ENCODE results near the gene CD58. TPM values are rescaled to one million over a fixed set of nuclear protein-coding genes. Genes with fewer than 3 reads are reported as not detected.
"Not testable (repeated sequence)": the region's sequence is repeated elsewhere in the genome, so short reads cannot be mapped to it uniquely, and the experiment has no call there.

CD58 gene
- total RNA-seq, 1 donor from 2014 or later: 35.3 TPM

GRCh38 chr1:116599369-116599768, 28.5 kb upstream of the CD58 start:
- H3K4me1 Mint-ChIP-seq (ENCODE audit: low read depth); H3K27me3 Mint-ChIP-seq (ENCODE audit: insufficient read depth); intact Hi-C loops (cut with micrococcal nuclease); H3K4me3 Mint-ChIP-seq; H3K27ac Mint-ChIP-seq; H3K9me3 Mint-ChIP-seq; DNase-seq (ENCODE audit: low spot score); H3K36me3 Mint-ChIP-seq (ENCODE audit: low read depth): not testable (repeated sequence)

GRCh38 chr1:116598420-116599036, 27.7 kb upstream of the CD58 start:
- H3K9me3 Mint-ChIP-seq; H3K4me1 Mint-ChIP-seq (ENCODE audit: low read depth); H3K27me3 Mint-ChIP-seq (ENCODE audit: insufficient read depth); intact Hi-C loops (cut with micrococcal nuclease); H3K4me3 Mint-ChIP-seq; H3K36me3 Mint-ChIP-seq (ENCODE audit: low read depth); H3K27ac Mint-ChIP-seq; DNase-seq (ENCODE audit: low spot score): not testable (repeated sequence)

GRCh38 chr1:116597388-116597787, 26.6 kb upstream of the CD58 start:
- H3K9me3 Mint-ChIP-seq; H3K27me3 Mint-ChIP-seq (ENCODE audit: insufficient read depth); H3K4me3 Mint-ChIP-seq; intact Hi-C loops (cut with micrococcal nuclease); H3K36me3 Mint-ChIP-seq (ENCODE audit: low read depth); H3K27ac Mint-ChIP-seq; H3K4me1 Mint-ChIP-seq (ENCODE audit: low read depth); DNase-seq (ENCODE audit: low spot score): not testable (repeated sequence)

- H3K4me3 Mint-ChIP-seq; H3K27ac Mint-ChIP-seq; H3K9me3 Mint-ChIP-seq; H3K27me3 Mint-ChIP-seq (ENCODE audit: insufficient read depth); H3K36me3 Mint-ChIP-seq (ENCODE audit: low read depth); DNase-seq (ENCODE audit: low spot score); H3K4me1 Mint-ChIP-seq (ENCODE audit: low read depth): not testable (repeated sequence)
- intact Hi-C loops (cut with micrococcal nuclease): loop anchor here (1.0 kb wide), 2 partner anchors 23 to 458 kb away; no protein-coding TSS in a partner anchor
These were observed 26.0 kb upstream of the CD58 start for GRCh38 chr1:116596742-116597307.

GRCh38 chr1:116595946-116596741, 25.3 kb upstream of the CD58 start:
- H3K4me1 Mint-ChIP-seq (ENCODE audit: low read depth); H3K27ac Mint-ChIP-seq; H3K36me3 Mint-ChIP-seq (ENCODE audit: low read depth); H3K9me3 Mint-ChIP-seq; DNase-seq (ENCODE audit: low spot score); H3K27me3 Mint-ChIP-seq (ENCODE audit: insufficient read depth): not testable (repeated sequence)
- peak overlapping the region; percentile 32 for H3K4me3 Mint-ChIP-seq
- intact Hi-C loops (cut with micrococcal nuclease): loop anchor here (1.0 kb wide), 2 partner anchors 22 to 457 kb away; no protein-coding TSS in a partner anchor

- DNase-seq (ENCODE audit: low spot score); H3K36me3 Mint-ChIP-seq (ENCODE audit: low read depth); H3K27me3 Mint-ChIP-seq (ENCODE audit: insufficient read depth); H3K27ac Mint-ChIP-seq; H3K9me3 Mint-ChIP-seq; H3K4me3 Mint-ChIP-seq; intact Hi-C loops (cut with micrococcal nuclease); H3K4me1 Mint-ChIP-seq (ENCODE audit: low read depth): not testable (repeated sequence)
These were observed 24.4 kb upstream of the CD58 start for GRCh38 chr1:116595065-116595840.

- H3K36me3 Mint-ChIP-seq (ENCODE audit: low read depth); intact Hi-C loops (cut with micrococcal nuclease); H3K4me1 Mint-ChIP-seq (ENCODE audit: low read depth): not testable (repeated sequence)
These were observed 23.2 kb upstream of the CD58 start for GRCh38 chr1:116593977-116594376.

GRCh38 chr1:116593401-116593800, 22.6 kb upstream of the CD58 start:
- H3K36me3 Mint-ChIP-seq (ENCODE audit: low read depth); H3K27me3 Mint-ChIP-seq (ENCODE audit: insufficient read depth); H3K4me3 Mint-ChIP-seq; H3K27ac Mint-ChIP-seq; DNase-seq (ENCODE audit: low spot score); H3K9me3 Mint-ChIP-seq; H3K4me1 Mint-ChIP-seq (ENCODE audit: low read depth); intact Hi-C loops (cut with micrococcal nuclease): not testable (repeated sequence)

More at GRCh38 chr1:116593977-116594376, 23.2 kb upstream of the CD58 start:
- H3K4me3 Mint-ChIP-seq; H3K27me3 Mint-ChIP-seq (ENCODE audit: insufficient read depth); H3K9me3 Mint-ChIP-seq; DNase-seq (ENCODE audit: low spot score); H3K27ac Mint-ChIP-seq: not testable (repeated sequence)

- H3K4me1 Mint-ChIP-seq (ENCODE audit: low read depth): peaks cover 17% of the 10 kb centered on the region
- DNase-seq (ENCODE audit: low spot score); H3K27ac Mint-ChIP-seq; intact Hi-C loops (cut with micrococcal nuclease); H3K27me3 Mint-ChIP-seq (ENCODE audit: insufficient read depth); H3K4me3 Mint-ChIP-seq; H3K9me3 Mint-ChIP-seq; H3K36me3 Mint-ChIP-seq (ENCODE audit: low read depth): not testable (repeated sequence)
These were observed 21.3 kb upstream of the CD58 start for GRCh38 chr1:116591951-116592605.

GRCh38 chr1:116591006-116591950, 20.5 kb upstream of the CD58 start:
- DNase-seq (ENCODE audit: low spot score); H3K27ac Mint-ChIP-seq; intact Hi-C loops (cut with micrococcal nuclease); H3K9me3 Mint-ChIP-seq; H3K36me3 Mint-ChIP-seq (ENCODE audit: low read depth); H3K27me3 Mint-ChIP-seq (ENCODE audit: insufficient read depth); H3K4me3 Mint-ChIP-seq: not testable (repeated sequence)
- H3K4me1 Mint-ChIP-seq (ENCODE audit: low read depth): peaks cover 17% of the 10 kb centered on the region

- H3K27me3 Mint-ChIP-seq (ENCODE audit: insufficient read depth); H3K4me3 Mint-ChIP-seq; H3K9me3 Mint-ChIP-seq; H3K36me3 Mint-ChIP-seq (ENCODE audit: low read depth); intact Hi-C loops (cut with micrococcal nuclease); DNase-seq (ENCODE audit: low spot score); H3K27ac Mint-ChIP-seq: not testable (repeated sequence)
- H3K4me1 Mint-ChIP-seq (ENCODE audit: low read depth): peaks cover 10% of the 10 kb centered on the region
These were observed 19.7 kb upstream of the CD58 start for GRCh38 chr1:116590359-116591005.
